HG02642 (cell line): ENCODE measurements around the gene FIS1.
"Not testable (repeated sequence)": the region's sequence is repeated elsewhere in the genome, so short reads cannot be mapped to it uniquely, and the experiment has no call there.

ENCODE experiments used
- ATAC-seq: cut with Tn5 transposase; IDR thresholded peaks from one replicate; pipeline ENCODE4 v1.9.1; 2021; ENCODE audit warnings: mild to moderate bottlenecking; ENCODE audit not compliant: unreplicated experiment, poor library complexity

The FIS1 gene

GRCh38 chr7:101264102-101264706 lies 19.3 kb upstream of the FIS1 start:
- not testable (repeated sequence) for ATAC-seq

GRCh38 chr7:101258243-101258731 lies 13.4 kb upstream of the FIS1 start:
- no peak for ATAC-seq

GRCh38 chr7:101255796-101256195 lies 10.9 kb upstream of the FIS1 start:
- no peak for ATAC-seq

- ATAC-seq, result not testable (repeated sequence)
Measured at GRCh38 chr7:101253199-101253598, 8.3 kb upstream of the FIS1 start.

GRCh38 chr7:101251871-101252659 lies 7.2 kb upstream of the FIS1 start:
- ATAC-seq, result peak; percentile 99

- no peak for ATAC-seq
Measured at GRCh38 chr7:101250324-101250723, 5.4 kb upstream of the FIS1 start.

- no peak for ATAC-seq
Measured at GRCh38 chr7:101248276-101248675, 3.4 kb upstream of the FIS1 start.

- no peak for ATAC-seq
Measured at GRCh38 chr7:101245147-101245668, 327 bp upstream of the FIS1 start.

GRCh38 chr7:101243646-101244374 lies 1.1 kb downstream of the FIS1 start:
- ATAC-seq, result no peak

GRCh38 chr7:101241443-101242349 lies 3.2 kb downstream of the FIS1 start:
- ATAC-seq, result no peak

GRCh38 chr7:101241015-101241363 lies 3.9 kb downstream of the FIS1 start:
- no peak for ATAC-seq

- ATAC-seq, result no peak
Measured at GRCh38 chr7:101240226-101241014, 4.5 kb downstream of the FIS1 start.

GRCh38 chr7:101239951-101240220 lies 5.0 kb downstream of the FIS1 start:
- ATAC-seq, result no peak

- ATAC-seq, result no peak
Measured at GRCh38 chr7:101239191-101239950, 5.5 kb downstream of the FIS1 start.

GRCh38 chr7:101238226-101239182 lies 6.4 kb downstream of the FIS1 start:
- no peak for ATAC-seq

GRCh38 chr7:101237206-101238067 lies 7.4 kb downstream of the FIS1 start, which contains the start of gene CLDN15:
CLDN15 (minus strand) TSS chr7:101237802; CDS start chr7:101237581, 221 bp downstream.
- no peak for ATAC-seq
